Sigmoid colon (tissue), 4 donors: ENCODE results near the gene BCR.

ENCODE experiments used
- CTCF ChIP-seq, 4 experiments: fragments of 450-650 bp in 3 of 4; fragments of 200-600 bp in 1 of 4; IDR thresholded peaks; one replicate each; pipeline ENCODE4 v1.5.1; 2016 to 2019; ENCODE audit warnings: antibody characterized with exemption in 4 of 4, mild to moderate bottlenecking in 3 of 4, moderate library complexity in 2 of 4
- POLR2A ChIP-seq, 2 donors: fragments of 450-650 bp; IDR thresholded peaks; one replicate each; pipeline ENCODE4 v1.6.1; 2016; ENCODE audit warnings: antibody characterized with exemption in 2 of 2, mild to moderate bottlenecking in 2 of 2, moderate library complexity in 2 of 2
- POLR2AphosphoS5 ChIP-seq, 4 donors: sonication (generic); formaldehyde crosslinking; IDR thresholded peaks; one replicate each; pipeline ENCODE4 v1.6.1; 2017; ENCODE audit warnings: antibody characterized with exemption in 4 of 4

DNA sequence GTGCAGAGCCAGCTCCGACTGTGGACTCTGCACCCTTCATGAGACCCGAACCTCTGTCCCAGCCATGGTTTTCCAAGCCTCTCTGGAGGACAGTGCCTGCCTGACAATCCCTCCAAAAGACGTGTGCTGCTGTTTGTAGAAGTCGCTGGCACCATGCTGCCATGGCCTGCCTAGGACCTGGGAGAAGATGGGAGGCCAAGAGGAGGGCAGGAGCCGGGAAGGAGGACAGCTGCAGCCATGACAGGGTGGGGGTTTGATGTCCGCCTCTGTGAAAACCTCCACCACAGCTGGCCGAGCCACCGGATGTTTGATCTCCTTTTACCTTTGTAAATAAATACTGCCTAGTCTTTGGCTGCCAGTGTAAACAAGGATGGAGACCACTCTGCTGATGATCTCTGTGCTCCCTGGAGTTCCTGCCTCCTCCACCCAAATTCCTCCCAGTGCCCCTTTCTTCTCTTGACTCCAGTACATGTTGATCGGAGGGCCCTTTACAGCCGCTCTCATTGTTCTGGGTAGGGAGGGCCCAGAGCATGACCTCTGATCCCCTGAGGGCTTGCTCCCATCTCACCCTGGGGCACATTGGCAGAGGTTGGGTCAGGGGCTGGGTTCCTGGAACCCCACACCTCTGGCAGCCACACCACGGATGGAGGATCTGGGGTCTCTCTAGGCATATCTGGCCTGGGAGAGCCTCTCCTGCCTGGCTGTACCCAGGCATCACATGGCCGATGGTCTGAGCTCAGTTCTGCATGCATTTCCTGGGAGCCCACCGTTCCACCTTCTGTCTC lies 66.9 kb downstream of the BCR start:
- TF ChIP-seq CTCF (IDR thresholded peaks at IDR 0.05), result no peak
- TF ChIP-seq POLR2AphosphoS5 (IDR thresholded peaks at IDR 0.05), result no peak
- TF ChIP-seq POLR2A (IDR thresholded peaks at IDR 0.05), result no peak
